Caco-2 (cell line): ENCODE results near the gene TXNDC16. TPM values are rescaled to one million over a fixed set of nuclear protein-coding genes. Genes with fewer than 3 reads are reported as not detected.

Experiments
- BruUV-seq: library from RNA; stranded (reverse); fragments of 400-500 nt; replicated peaks from 2 replicates; lab custom pipeline; 2021; lab: Mats Ljungman, UMichigan
- CTCF ChIA-PET: fragments of 300-600 bp; sonication (Branson Sonifier 250); formaldehyde crosslinking; loops from one replicate; lab custom pipeline; 2022; ENCODE audit warnings: antibody characterized with exemption; lab: Charles Lee
- POLR2A ChIA-PET: fragments of 300-600 bp; sonication (Branson Sonifier 250); formaldehyde crosslinking; loops from one replicate; lab custom pipeline; 2022; ENCODE audit warnings: antibody characterized with exemption; lab: Charles Lee
- DNase-seq, 2 experiments: peaks; one replicate each; pipeline versions ENCODE4 v3.0.0 to v3.0.0-alpha.2; 2020 to 2022
- H3K27me3 ChIP-seq: replicated peaks from 2 replicates; pipeline ENCODE4 v1.6.0; 2011; ENCODE audit warnings: low read length; ENCODE audit not compliant: control insufficient read depth, insufficient read depth
- H3K36me3 ChIP-seq: 2 replicates; pipeline ENCODE4 v1.5.1; 2011; ENCODE audit warnings: low read length; ENCODE audit not compliant: control insufficient read depth, insufficient read depth
- H3K4me1 ChIP-seq: fragments of 250-450 bp; sonication (Bioruptor Pico); 2 replicates; pipeline ENCODE4 v1.5.1; 2020; ENCODE audit warnings: mild to moderate bottlenecking
- H3K4me3 ChIP-seq: 2 replicates; pipeline ENCODE4 v1.5.1; 2011; ENCODE audit warnings: low read depth, mild to moderate bottlenecking, control low read depth, low read length
- H3K9me3 ChIP-seq: fragments of 250-450 bp; sonication (Bioruptor Pico); 2 replicates; pipeline ENCODE4 v1.5.1; 2020; ENCODE audit warnings: mild to moderate bottlenecking, moderate library complexity
- H3K27ac Mint-ChIP-seq: one replicate; pipeline ENCODE4 v1.8.0; 2022; ENCODE audit warnings: mixed read lengths; ENCODE audit not compliant: unreplicated experiment
- H3K27me3 Mint-ChIP-seq: one replicate; pipeline ENCODE4 v1.8.0; 2022; ENCODE audit warnings: mixed read lengths; ENCODE audit not compliant: insufficient read depth, unreplicated experiment
- H3K36me3 Mint-ChIP-seq: one replicate; pipeline ENCODE4 v1.8.0; 2022; ENCODE audit warnings: mild to moderate bottlenecking, mixed read lengths; ENCODE audit not compliant: insufficient read depth, unreplicated experiment
- H3K4me1 Mint-ChIP-seq: one replicate; pipeline ENCODE4 v1.8.0; 2022; ENCODE audit warnings: low read depth, mixed read lengths; ENCODE audit not compliant: unreplicated experiment
- H3K4me3 Mint-ChIP-seq: one replicate; pipeline ENCODE4 v1.8.0; 2022; ENCODE audit warnings: mild to moderate bottlenecking, moderate library complexity, mixed read lengths; ENCODE audit not compliant: unreplicated experiment
- H3K9me3 Mint-ChIP-seq: one replicate; pipeline ENCODE4 v1.8.0; 2022; ENCODE audit warnings: mixed read lengths; ENCODE audit not compliant: unreplicated experiment
- CTCF ChIP-seq, 2 experiments: fragments of 200-600 bp in 1 of 2; IDR thresholded peaks; 1 replicate in 1 of 2; 2 replicates in 1 of 2; pipeline versions ENCODE4 v1.5.1 to v1.8.0; 2011 to 2022; ENCODE audit warnings: antibody characterized with exemption in 1 of 2, control low read depth in 1 of 2, inconsistent platforms in 1 of 2, low read depth in 1 of 2, low read length in 1 of 2, mild to moderate bottlenecking in 1 of 2, moderate library complexity in 1 of 2; ENCODE audit not compliant: insufficient read depth in 1 of 2, severe bottlenecking in 1 of 2, unreplicated experiment in 1 of 2
- intact Hi-C: fragments of 100-400 bp; cut with micrococcal nuclease; formaldehyde crosslinking; loops from one replicate; pipeline ENCODE4 v1.10.0; 2022; ENCODE audit not compliant: unreplicated experiment
- total RNA-seq: library from RNA; stranded (reverse); gene quantifications from 2 replicates; pipeline ENCODE4 v1.2.3, GENCODE V29; 2022

TXNDC16 gene
- total RNA-seq, 1 experiment from 2014 or later: 6.6 TPM

GRCh38 chr14:52545584-52546317 is 6.6 kb downstream of the TXNDC16 start:
- Mint-ChIP-seq H3K36me3 (no peaks in the 10 kb centered on the region), H3K27me3 (no peaks in the 10 kb centered on the region), H3K9me3 (no peaks in the 10 kb centered on the region), H3K4me1 (peaks cover 3% of the 10 kb centered on the region), H3K4me3 (no peak overlapping the region), H3K27ac (no peak overlapping the region)
- no peaks in the 10 kb centered on the region for H3K36me3 ChIP-seq
- H3K27me3 ChIP-seq: no peaks in the 10 kb centered on the region
- intact Hi-C loops: no loop called here
- POLR2A ChIA-PET: no interaction called here
- CTCF ChIA-PET: no interaction called here
- H3K4me1 ChIP-seq: no peaks in the 10 kb centered on the region
- no peaks in the 10 kb centered on the region for H3K9me3 ChIP-seq
- no peak overlapping the region for H3K4me3 ChIP-seq
- no TSS peak for BruUV-seq
- DNase-seq: no peak
- TF ChIP-seq CTCF (IDR thresholded peaks at IDR 0.05; ENCODE audit: insufficient read depth in 1 of 2, low read depth in 1 of 2, low read length in 1 of 2, severe bottlenecking in 1 of 2, unreplicated experiment in 1 of 2): no peak

DNA sequence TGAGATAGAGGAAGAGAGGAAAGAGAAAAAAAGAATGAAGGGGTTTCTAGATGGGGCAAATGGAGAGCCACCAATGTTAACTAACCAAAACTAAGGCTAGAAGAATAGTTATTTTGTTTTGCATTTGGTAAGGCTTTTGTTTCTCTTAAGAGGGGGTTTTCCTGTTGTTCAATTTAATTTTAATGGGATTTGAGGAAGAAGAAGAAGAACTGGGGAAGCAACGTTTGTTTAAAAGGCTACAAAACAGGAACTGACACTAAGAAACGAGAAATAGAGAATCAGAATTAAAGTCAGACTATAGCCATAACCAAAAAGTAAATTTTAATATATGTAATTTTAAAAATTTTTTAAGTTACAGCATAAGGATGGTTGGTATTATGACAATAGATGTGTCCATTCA is 13.7 kb downstream of the TXNDC16 start:
- Mint-ChIP-seq H3K4me3 (no peak overlapping the region), H3K36me3 (no peaks in the 10 kb centered on the region), H3K4me1 (no peaks in the 10 kb centered on the region), H3K9me3 (no peaks in the 10 kb centered on the region), H3K27me3 (no peaks in the 10 kb centered on the region), H3K27ac (no peak overlapping the region)
- Histone ChIP-seq H3K4me1 (no peaks in the 10 kb centered on the region), H3K9me3 (no peaks in the 10 kb centered on the region), H3K27me3 (no peaks in the 10 kb centered on the region), H3K4me3 (no peak overlapping the region), H3K36me3 (no peaks in the 10 kb centered on the region)
- TF ChIP-seq CTCF (IDR thresholded peaks at IDR 0.05; ENCODE audit: insufficient read depth in 1 of 2, low read depth in 1 of 2, low read length in 1 of 2, severe bottlenecking in 1 of 2, unreplicated experiment in 1 of 2): no peak
- BruUV-seq: no TSS peak
- CTCF ChIA-PET: no interaction called here
- intact Hi-C loops: no loop called here
- POLR2A ChIA-PET: no interaction called here
- DNase-seq: no peak

GRCh38 chr14:52536269-52536668 is 16.0 kb downstream of the TXNDC16 start:
- intact Hi-C loops: no loop called here
- H3K4me3 ChIP-seq: no peak overlapping the region
- H3K27me3 ChIP-seq: no peaks in the 10 kb centered on the region
- Mint-ChIP-seq H3K4me1 (no peaks in the 10 kb centered on the region), H3K4me3 (no peak overlapping the region), H3K27ac (no peak overlapping the region), H3K36me3 (no peaks in the 10 kb centered on the region), H3K9me3 (no peaks in the 10 kb centered on the region), H3K27me3 (no peaks in the 10 kb centered on the region)
- DNase-seq: no peak
- H3K9me3 ChIP-seq: no peaks in the 10 kb centered on the region
- TF ChIP-seq CTCF (IDR thresholded peaks at IDR 0.05; ENCODE audit: insufficient read depth in 1 of 2, low read depth in 1 of 2, low read length in 1 of 2, severe bottlenecking in 1 of 2, unreplicated experiment in 1 of 2): no peak
- ChIA-PET POLR2A (interaction anchor here (0.6 kb wide), 1 partner anchor 16 kb away, joined by 3 read pairs; the partner anchor contains the start of genes GPR137C and TXNDC16), CTCF (interaction anchor here (0.6 kb wide), 1 partner anchor 413 kb away, joined by 11 read pairs; no protein-coding TSS in a partner anchor)
- no TSS peak for BruUV-seq
- H3K36me3 ChIP-seq: no peaks in the 10 kb centered on the region
- no peaks in the 10 kb centered on the region for H3K4me1 ChIP-seq
